ENCODE data around the gene EXD3. TPM values are rescaled to one million over a fixed set of nuclear protein-coding genes. Genes with fewer than 3 reads are reported as not detected.
A peak's percentile ranks its signal among the peaks of the same experiment; 100 is the strongest.

Gene EXD3
- total RNA-seq, 3 donors from 2014 or later: 39.4 to 56.7 (median 40.1) TPM

GRCh38 chr9:137325124-137325523 lies 97.8 kb downstream of the EXD3 start:
- intact Hi-C loops (cut with DNase I, micrococcal nuclease): no loop called here
- H3K36me3 ChIP-seq (ENCODE audit: low read depth): peaks cover 4% of the 10 kb centered on the region
- no peak overlapping the region for H3K4me3 ChIP-seq
- TF ChIP-seq CTCF (IDR thresholded peaks at IDR 0.05): no peak
- ATAC-seq: no peak
- no peak for DNase-seq
- no peaks in the 10 kb centered on the region for H3K4me1 ChIP-seq (ENCODE audit: low read depth)
- H3K9me3 ChIP-seq: peaks cover 2% of the 10 kb centered on the region

- DNase-seq (peak in 1 of 3 donors; percentile 48), ATAC-seq (no peak)
- intact Hi-C loops (cut with DNase I, micrococcal nuclease): no loop called here
Measured at GRCh38 chr9:137323531-137324331, 99.2 kb downstream of the EXD3 start.

GRCh38 chr9:137321726-137322361 lies 101.1 kb downstream of the EXD3 start:
- intact Hi-C loops (cut with DNase I, micrococcal nuclease): no loop called here
- H3K4me1 ChIP-seq (ENCODE audit: low read depth): peaks cover 1% of the 10 kb centered on the region
- H3K36me3 ChIP-seq (ENCODE audit: low read depth): no peaks in the 10 kb centered on the region
- ATAC-seq (no peak), DNase-seq (peak in 1 of 3 donors; percentile 44)
- no peak for TF ChIP-seq CTCF (IDR thresholded peaks at IDR 0.05)
- H3K4me3 ChIP-seq: no peak overlapping the region
- no peaks in the 10 kb centered on the region for H3K9me3 ChIP-seq

More at GRCh38 chr9:137323531-137324331, 99.2 kb downstream of the EXD3 start:
- Histone ChIP-seq H3K9me3 (peaks cover 2% of the 10 kb centered on the region), H3K4me3 (no peak overlapping the region), H3K4me1 (ENCODE audit: low read depth) (no peaks in the 10 kb centered on the region), H3K36me3 (ENCODE audit: low read depth) (peaks cover 4% of the 10 kb centered on the region)
- no peak for TF ChIP-seq CTCF (IDR thresholded peaks at IDR 0.05)

- no peaks in the 10 kb centered on the region for H3K36me3 ChIP-seq (ENCODE audit: low read depth)
- no peaks in the 10 kb centered on the region for H3K9me3 ChIP-seq
- peaks cover 8% of the 10 kb centered on the region for H3K4me1 ChIP-seq (ENCODE audit: low read depth)
- intact Hi-C loops (cut with DNase I, micrococcal nuclease): no loop called here
- ATAC-seq (peak; percentile 6), DNase-seq (peak in 2 of 3 donors; percentile 41 to 59)
- no peak for TF ChIP-seq CTCF (IDR thresholded peaks at IDR 0.05)
- no peak overlapping the region for H3K4me3 ChIP-seq
Measured at GRCh38 chr9:137320555-137321384, 102.2 kb downstream of the EXD3 start.

- no peak for ATAC-seq
- Histone ChIP-seq H3K4me1 (ENCODE audit: low read depth) (peaks cover 14% of the 10 kb centered on the region), H3K4me3 (no peak overlapping the region), H3K36me3 (ENCODE audit: low read depth) (no peaks in the 10 kb centered on the region), H3K9me3 (no peaks in the 10 kb centered on the region)
- DNase-seq: peak in 1 of 3 donors; percentile 52
- intact Hi-C loops (cut with DNase I, micrococcal nuclease): no loop called here
- no peak for TF ChIP-seq CTCF (IDR thresholded peaks at IDR 0.05)
Measured at GRCh38 chr9:137319739-137320551, 103.0 kb downstream of the EXD3 start.

Data from mucosa of descending colon (tissue), 3 donors.